GM18505 (cell line): ENCODE measurements around the gene CACNA2D4.

Experiments
- ATAC-seq: cut with Tn5 transposase; IDR thresholded peaks from one replicate; pipeline ENCODE4 v1.9.1; 2021; ENCODE audit not compliant: unreplicated experiment
- POLR2A ChIP-seq: IDR thresholded peaks from 4 replicates; pipeline ENCODE4 v1.6.1; 2011; ENCODE audit warnings: borderline replicate concordance; ENCODE audit not compliant: insufficient read depth, insufficient read length; ENCODE audit errors: extremely low read depth

Gene CACNA2D4

GRCh38 chr12:1881301-1881700 is 37.2 kb downstream of the CACNA2D4 start:
- TF ChIP-seq POLR2A = no peak
- no peak for ATAC-seq

- ATAC-seq = no peak
- TF ChIP-seq POLR2A = no peak
Observed at GRCh38 chr12:1880876-1881275, 37.6 kb downstream of the CACNA2D4 start.

DNA sequence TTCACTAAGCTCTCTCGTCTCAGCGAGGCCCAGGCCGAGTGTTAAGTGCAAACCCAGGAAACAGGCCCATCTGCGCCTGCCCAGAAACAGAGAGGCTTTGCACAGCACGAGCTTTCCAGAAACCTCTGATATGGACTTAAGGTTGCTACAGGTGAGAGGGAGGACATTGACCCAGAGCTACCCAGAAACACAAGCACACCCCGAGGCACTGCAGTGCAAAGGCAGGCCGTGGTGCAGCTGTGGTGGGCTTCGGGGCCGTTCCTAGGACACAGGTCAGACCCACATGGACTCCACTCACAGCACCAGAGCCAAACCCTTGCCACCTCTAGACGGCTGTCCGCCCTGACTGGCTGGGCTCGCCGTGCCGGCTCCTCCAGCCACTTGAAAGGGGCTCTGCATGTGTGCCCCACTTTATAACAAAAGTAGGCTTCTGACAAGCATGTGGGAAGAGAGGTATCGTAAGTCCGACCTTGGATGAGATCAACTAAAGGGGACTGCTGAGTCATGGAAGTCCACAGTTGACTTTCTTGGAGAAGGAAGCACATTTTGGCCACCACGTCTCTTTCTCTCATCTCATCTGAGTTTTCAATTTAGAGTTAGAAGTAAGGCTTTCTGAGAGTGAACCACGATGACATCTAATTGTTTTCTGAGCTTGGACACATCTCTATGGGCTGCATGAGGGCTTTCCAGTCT is 38.2 kb downstream of the CACNA2D4 start:
- no peak for ATAC-seq

GRCh38 chr12:1879633-1880032 is 38.8 kb downstream of the CACNA2D4 start:
- TF ChIP-seq POLR2A = no peak
- no peak for ATAC-seq

More for the DNA sequence above, 38.2 kb downstream of the CACNA2D4 start:
- TF ChIP-seq POLR2A = no peak

GRCh38 chr12:1878695-1879094 is 39.8 kb downstream of the CACNA2D4 start:
- no peak for ATAC-seq

GRCh38 chr12:1878214-1878613 is 40.2 kb downstream of the CACNA2D4 start:
- no peak for TF ChIP-seq POLR2A
- ATAC-seq = no peak

More at GRCh38 chr12:1878695-1879094, 39.8 kb downstream of the CACNA2D4 start:
- no peak for TF ChIP-seq POLR2A

DNA sequence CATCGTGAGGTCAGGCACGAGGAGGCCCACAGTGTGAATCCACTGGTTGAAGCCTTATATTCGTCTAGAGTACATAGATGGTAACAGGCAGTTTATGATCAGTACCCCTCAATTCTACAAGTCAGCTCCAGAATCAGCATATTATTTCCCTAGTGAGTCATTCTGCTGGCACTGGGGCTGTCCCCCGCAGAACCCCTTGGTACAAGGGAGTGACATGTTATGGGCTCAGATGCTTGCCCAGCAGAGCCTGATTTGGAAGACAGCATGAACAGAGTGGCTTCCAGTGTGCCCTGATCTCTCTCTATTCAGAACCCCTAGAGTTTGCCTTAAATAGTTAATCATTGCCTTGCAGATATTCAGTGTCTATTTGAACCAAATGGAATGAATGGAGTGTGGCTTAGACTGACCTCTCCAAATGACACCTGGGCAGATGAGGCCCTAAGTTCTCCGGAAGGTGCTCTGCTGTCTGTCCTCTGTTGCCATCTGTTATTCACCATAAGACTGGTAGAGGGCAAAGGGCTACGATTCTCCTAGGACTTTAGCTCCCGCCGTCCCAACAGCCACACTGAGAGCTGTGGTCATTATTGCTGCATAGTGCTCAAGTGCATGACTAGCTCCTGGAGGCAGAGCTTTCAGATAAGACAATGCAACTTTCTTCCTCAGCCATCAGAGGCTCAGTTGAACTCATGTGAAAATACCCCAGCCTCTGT is 41.1 kb downstream of the CACNA2D4 start:
- ATAC-seq = no peak
- TF ChIP-seq POLR2A = no peak

DNA sequence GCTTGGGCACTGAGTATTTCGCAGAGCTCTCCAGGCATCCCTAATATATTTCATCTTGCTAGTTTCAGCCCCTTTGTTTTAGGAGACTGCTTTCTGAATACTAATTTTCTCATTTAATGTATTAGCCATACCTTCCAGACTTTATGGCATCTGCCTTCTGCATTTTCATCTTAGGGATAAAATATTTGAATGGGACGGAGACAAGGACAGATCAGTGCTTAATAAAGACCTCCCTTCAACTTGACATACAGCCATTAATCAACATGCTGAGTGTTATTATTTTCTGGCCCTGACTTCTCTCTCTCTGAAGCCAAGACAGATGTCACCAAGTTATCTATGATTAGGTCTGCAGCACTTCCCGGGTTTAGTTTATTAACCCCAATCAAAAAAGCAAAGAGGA is 42.4 kb downstream of the CACNA2D4 start:
- ATAC-seq = no peak
- no peak for TF ChIP-seq POLR2A

DNA sequence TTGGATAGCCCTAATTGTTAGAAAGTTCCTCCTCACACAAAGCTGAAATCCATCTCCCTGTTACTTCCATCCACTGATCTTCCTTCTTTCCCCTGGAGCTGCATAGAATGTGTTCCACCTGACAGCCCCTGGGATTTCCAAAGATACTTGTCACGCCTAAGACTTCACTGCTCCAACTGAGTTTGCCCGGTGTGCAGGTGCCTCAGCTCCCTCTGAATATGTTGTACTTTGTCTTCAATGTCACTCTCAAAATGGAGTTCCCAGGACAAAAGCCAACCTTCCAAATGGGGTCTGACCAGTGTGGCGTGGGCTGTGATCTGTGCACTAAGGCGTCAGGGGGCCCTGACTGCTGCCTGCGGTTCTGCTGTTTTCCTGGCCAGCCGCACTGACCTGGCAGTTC is 42.8 kb downstream of the CACNA2D4 start:
- ATAC-seq = no peak
- TF ChIP-seq POLR2A = no peak

GRCh38 chr12:1873531-1874510 is 44.6 kb downstream of the CACNA2D4 start:
- no peak for TF ChIP-seq POLR2A
- ATAC-seq = no peak

GRCh38 chr12:1872448-1872847 is 46.0 kb downstream of the CACNA2D4 start:
- no peak for ATAC-seq
- TF ChIP-seq POLR2A = no peak

DNA sequence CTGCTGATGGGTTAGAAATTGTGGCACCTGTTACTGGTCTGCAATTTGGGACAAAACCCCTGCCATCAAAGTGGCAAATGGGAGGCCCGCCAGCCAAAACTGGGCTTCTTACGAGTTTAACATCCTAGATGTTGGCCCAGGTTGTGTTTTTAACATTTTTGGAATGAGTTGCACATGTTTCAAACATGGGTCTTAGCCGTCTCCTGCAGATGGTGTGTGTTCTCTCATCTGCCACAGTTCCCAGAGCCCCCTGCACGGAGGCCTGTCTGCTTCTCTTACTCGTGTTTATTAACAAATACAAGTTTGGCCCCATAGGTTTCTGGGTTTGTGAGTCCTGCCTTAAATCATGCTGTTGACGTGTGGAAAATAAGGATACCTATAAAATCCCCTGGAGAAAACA is 46.5 kb downstream of the CACNA2D4 start:
- ATAC-seq = no peak
- no peak for TF ChIP-seq POLR2A
